NCI-H1694 treated with DMSO at 0.1 percent for 48 hours (cell line): ENCODE data around the gene SSH3.
"Not testable (repeated sequence)": the region's sequence is repeated elsewhere in the genome, so short reads cannot be mapped to it uniquely, and the experiment has no call there.

ENCODE experiments used
- DNase-seq: peaks from one replicate; lab custom pipeline; 2025; lab: John Stamatoyannopoulos, UW

Gene SSH3

GRCh38 chr11:67312187-67313021, 9.1 kb downstream of the SSH3 start:
- DNase-seq = no peak

GRCh38 chr11:67313125-67313890, 10.0 kb downstream of the SSH3 start:
- DNase-seq = no peak

- DNase-seq = no peak
These were observed 10.9 kb downstream of the SSH3 start for GRCh38 chr11:67314218-67314617.

DNA sequence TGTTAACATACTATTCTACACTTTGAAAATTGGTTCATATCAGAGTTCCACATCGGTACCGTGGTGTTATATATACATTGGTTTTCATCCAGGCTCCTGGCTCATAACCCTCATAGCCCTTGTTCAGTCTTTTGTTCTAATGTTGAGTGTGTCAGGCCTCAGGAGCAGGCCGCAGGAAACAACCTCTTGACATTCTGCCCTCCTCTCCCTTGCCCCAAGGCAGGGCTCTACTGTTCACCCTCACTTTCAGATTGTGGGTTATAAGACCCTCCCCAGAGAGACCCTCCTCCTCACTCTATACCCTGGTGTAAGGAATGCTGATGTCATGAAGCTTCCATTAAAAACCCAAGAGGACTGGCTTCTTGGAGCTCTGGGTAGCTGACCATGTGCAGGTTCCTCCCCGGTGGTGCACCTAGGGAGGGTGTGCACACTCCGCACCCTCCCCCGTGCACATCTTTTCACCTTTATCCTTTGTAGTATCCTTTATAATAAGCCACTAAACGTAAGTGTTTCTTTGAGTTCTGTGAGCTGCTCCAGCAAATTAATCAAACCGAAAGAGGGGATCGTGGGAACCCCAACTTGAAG, 12.1 kb downstream of the SSH3 start:
- no peak for DNase-seq

- DNase-seq = no peak
These were observed 13.5 kb downstream of the SSH3 start for GRCh38 chr11:67316882-67317204.

DNA sequence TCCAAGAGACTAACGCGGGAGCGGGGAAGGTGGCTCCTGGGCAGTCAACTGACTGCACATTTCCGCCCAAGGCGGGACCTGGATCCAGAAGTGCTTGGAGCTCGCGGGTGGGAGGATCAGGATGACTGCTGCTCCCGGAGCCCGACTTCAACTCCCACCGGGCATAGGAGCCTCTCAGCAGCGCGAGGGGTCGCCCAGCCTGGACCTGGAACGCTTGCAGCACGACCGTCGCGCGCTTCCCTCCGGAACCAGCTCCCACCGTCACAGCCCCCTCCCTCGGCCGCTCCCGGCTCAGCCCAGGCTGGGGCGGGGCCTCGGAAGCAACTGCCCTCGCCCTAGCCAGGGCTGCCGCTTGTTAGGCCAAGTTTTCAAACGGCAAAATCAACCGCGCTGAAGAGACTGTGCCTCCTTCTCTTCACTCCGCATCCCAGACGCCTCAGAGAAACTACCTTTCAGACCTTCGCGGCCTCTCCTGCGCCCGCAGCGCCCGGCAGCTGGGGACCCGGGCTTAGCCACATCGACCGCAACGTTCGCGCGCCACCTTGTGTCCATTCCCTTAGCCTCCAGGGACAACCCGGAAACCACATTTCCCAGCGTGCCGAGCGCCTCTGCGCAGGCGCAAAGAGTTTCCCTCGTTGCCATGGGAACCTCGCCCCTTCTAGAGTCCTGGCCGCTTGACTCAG, 14.0 kb downstream of the SSH3 start:
- DNase-seq = peak; percentile 86

DNA sequence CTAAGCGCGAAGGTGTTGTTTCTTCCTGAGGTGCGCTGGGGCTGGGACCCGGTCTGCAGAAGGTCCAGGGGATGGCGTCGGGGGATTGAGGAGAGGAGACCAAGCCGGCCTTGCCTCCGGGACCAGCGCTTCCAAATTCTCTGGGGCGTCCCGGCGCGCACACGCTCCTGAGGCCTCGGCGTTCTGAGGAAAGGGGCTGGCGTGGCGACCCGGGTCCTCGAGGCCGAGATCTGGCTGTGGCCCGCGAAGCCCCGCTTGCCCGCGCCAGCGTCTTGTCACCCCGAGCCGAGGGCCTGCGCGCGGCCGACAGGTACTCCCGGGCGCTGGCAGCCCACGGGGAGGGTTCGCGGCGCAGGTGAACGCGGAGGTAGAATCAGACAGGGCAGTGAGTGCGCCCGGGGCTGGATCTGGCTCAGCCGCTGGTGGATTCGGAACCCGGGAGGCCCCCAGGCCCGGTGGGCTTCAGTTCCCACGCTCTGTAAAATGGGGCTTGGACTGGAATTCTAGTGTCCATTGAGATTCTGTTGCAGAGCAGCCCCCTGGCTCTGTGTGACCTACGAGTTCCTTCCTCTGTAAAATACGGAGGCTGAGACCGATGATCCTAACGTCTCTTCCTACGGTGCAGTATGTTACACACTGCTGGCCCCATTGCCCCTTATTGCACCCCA, 14.7 kb downstream of the SSH3 start:
- no peak for DNase-seq

DNA sequence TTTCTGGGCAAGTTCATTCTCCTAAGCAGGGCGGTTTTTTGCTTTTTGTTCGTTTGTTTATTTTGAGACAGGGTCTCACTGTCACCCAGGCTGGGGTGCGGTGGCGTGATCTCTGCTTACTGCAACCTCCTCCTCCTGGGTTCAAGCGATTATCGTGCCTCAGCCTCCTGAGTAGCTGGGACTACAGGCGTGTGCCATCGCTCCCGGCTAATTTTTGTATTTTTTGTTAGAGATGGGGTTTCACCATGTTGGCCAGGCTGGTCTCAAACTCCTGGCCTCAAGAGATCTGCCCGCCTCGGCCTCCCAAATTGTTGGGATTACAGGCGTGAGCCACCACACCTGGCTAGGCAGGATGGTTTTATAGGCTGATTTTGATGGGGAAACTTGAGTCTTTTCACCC, 15.5 kb downstream of the SSH3 start:
- not testable (repeated sequence) for DNase-seq

DNA sequence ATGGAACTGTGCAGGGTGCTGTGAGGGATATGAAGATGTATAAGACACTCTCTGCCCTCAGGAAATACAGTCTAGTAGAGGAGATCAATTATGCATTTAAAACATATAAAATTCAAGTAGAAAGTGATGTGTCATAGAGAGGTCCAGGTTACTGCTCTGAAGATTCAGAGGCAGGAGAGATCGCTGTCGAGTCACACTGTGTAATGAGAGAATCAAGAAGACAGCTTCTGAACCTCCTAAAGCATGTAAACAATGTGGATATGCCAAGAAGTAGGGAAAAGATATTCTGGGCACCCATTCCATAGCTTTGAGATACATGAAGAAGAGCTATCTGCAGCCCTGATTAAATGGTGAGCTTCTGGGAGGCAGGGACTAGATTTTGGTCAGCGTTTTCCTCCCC, 16.7 kb downstream of the SSH3 start:
- DNase-seq = no peak

- no peak for DNase-seq
These were observed 17.4 kb downstream of the SSH3 start for GRCh38 chr11:67320691-67321090.

GRCh38 chr11:67321313-67321871, 18.1 kb downstream of the SSH3 start:
- no peak for DNase-seq

DNA sequence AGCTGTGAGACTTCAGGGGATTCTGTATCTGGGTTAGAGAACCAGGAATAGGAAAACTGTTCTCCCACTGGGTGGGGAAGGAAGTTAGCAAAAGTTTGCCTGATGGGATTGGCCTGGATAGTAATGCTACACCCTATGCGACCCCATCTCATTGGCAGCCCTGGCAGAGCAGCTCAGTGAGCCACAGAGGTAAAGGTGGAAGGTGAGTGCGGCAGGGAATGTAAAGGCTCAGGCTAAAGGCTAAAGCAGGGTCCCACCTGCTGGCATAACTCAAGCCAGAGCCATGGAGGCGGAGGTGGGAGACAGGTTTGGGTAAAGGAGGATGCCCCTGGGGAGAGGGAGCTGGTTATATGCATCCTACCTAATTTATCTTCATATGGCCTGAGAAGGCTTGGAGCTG, 18.7 kb downstream of the SSH3 start:
- DNase-seq = no peak

DNA sequence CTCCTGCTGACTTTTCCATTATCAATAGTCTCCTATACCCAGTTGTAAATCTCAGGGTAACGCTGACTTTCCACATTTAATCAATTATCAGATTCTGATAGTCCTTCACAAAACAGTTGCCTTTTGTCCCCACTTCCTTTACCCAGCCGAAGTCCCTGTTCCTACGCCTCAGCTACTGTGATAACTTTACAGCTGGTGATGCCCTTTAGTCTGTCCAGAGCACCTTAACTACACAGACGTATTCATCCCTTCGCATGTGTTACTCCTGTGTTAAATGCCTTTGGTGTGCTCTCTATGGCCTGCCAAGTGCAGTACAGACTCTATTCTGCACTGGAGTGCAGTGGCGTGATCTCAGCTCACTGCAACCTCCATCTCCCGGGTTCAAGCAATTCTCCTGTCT, 20.2 kb downstream of the SSH3 start:
- no peak for DNase-seq

DNA sequence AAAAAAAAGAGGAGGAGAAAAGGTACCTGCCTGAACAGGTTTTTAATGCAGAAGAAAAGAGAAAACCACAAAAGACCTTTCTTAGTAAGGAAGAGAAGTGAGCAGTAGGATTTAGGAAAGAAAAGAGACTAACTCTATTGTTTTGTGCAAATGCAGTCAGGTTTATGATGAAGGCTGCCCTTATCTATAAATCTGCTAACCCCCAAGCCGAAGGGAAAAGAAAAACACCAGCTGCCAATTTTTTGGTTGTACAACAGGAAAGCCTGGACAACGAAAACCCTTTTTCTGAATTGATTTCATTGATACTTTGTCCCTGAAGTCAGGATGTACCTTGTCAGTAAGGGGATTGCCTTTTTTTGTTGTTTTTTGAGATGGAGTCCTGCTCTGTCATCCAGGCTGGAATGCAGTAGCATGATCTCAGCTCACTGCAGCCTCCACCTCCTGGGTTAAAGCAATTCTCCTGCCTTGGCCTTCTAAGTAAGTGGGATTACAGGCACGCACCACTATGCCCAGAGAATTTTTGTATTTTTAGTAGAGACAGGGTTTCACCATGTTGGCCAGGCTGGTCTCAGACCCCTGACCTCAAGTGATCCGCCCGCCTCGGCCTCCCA, 28.9 kb downstream of the SSH3 start:
- no peak for DNase-seq

DNA sequence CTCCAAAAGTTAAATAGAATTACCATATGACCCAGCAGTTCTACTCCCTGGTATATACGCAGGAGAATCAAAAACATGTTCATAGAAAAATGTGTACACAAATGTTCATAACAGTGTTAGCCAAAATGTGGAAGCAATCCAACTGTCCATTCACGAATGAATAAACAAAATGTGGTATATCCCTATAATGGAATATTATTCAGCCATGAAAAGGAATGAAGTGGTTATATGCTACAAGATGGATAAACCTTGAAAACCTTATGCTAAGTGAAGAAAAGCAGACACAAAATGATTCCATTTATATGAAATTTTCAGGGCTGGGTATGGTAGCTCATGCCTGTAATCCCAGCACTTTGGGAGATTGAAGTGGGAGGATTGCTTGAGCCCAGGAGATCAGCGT, 33.9 kb downstream of the SSH3 start:
- no peak for DNase-seq

- no peak for DNase-seq
These were observed 40.9 kb downstream of the SSH3 start for GRCh38 chr11:67344264-67344663.

DNA sequence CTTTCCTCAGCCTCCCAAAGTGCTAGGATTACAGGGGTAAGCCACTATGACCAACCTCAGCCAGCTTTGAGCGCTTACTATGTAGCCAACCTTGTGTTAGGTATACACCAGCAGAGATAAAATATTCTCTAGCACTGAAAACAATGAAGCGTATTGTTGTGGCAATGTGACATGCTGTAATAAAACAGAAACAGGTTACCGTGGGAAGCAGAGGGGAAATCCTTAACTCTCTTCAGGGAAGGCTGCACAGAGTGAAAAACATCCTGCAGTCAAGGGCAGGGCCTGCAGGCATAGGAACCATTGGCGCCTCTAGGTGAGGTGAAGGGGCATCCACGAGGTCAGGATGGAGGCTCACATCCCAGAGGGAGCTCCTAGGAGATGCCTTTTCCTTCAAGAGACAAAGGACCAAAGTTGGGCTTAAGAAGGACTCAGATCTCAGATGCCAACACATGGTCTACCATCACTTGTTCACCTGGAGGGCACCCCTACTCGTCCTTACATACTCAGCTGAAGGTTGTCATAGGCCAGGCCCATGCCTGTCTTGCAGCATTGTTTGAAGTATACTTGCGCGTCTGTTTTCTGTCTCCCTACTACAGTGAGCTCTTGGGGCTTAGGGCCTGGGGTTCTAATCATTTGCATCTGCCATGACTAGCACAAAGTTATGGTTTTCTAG, 42.1 kb downstream of the SSH3 start:
- DNase-seq = no peak

DNA sequence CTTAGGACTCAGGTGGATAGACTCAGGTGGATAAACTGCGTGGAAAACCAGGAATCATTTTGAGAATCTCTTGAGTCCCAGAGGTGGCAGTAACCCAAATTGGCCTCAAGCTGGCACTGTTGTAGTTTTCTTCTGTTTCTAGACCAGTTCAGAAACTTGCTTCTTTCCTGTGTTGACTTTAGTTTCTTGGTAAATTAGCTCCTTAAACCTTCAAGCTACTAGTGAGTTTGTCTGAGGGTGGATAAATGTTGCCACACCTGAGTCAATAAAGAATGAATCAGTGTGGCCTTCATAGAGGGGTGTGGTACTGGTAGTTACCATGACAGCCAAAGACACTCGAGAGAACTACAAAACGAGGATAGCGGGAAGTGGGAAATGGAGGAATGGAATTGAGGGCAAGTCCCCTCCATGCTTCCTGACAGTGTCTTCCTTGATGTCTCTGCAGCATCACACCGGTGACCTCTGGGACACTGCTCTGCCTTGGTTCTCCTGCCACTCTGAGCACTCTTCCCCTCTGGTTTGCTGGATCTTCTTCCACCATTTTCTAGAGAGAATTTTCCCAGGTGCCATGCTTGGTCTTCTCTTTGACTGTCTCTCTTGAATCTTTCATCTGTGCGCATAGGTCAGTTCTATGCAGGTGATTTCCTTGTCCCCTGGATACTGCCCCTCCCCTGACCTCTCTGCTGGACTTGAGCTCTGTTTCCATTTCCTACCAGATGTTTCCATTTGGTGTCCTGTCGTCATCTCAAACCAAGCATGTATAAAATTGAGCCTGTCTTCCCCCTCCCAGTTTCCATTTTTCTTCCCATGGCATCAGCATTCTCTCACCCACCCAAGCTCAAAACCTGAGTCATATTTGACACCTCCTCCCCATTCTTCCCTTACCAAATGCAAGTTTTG, 42.8 kb downstream of the SSH3 start:
- no peak for DNase-seq

- DNase-seq = peak; percentile 73
These were observed 44.8 kb downstream of the SSH3 start for GRCh38 chr11:67347964-67348749.
